ENCODE measurements around the gene TRIM62.

Gene TRIM62

GRCh38 chr1:33220676-33221384 is 39.0 kb upstream of the TRIM62 start:
- TF ChIP-seq, protein P1, sequence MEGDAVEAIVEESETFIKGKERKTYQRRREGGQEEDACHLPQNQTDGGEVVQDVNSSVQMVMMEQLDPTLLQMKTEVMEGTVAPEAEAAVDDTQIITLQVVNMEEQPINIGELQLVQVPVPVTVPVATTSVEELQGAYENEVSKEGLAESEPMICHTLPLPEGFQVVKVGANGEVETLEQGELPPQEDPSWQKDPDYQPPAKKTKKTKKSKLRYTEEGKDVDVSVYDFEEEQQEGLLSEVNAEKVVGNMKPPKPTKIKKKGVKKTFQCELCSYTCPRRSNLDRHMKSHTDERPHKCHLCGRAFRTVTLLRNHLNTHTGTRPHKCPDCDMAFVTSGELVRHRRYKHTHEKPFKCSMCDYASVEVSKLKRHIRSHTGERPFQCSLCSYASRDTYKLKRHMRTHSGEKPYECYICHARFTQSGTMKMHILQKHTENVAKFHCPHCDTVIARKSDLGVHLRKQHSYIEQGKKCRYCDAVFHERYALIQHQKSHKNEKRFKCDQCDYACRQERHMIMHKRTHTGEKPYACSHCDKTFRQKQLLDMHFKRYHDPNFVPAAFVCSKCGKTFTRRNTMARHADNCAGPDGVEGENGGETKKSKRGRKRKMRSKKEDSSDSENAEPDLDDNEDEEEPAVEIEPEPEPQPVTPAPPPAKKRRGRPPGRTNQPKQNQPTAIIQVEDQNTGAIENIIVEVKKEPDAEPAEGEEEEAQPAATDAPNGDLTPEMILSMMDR (IDR thresholded peaks at IDR 0.05; ENCODE audit: low read depth, low read length): no peak
- H3K4me3 ChIP-seq (ENCODE audit: low read depth, low read length): no peak overlapping the region

DNA sequence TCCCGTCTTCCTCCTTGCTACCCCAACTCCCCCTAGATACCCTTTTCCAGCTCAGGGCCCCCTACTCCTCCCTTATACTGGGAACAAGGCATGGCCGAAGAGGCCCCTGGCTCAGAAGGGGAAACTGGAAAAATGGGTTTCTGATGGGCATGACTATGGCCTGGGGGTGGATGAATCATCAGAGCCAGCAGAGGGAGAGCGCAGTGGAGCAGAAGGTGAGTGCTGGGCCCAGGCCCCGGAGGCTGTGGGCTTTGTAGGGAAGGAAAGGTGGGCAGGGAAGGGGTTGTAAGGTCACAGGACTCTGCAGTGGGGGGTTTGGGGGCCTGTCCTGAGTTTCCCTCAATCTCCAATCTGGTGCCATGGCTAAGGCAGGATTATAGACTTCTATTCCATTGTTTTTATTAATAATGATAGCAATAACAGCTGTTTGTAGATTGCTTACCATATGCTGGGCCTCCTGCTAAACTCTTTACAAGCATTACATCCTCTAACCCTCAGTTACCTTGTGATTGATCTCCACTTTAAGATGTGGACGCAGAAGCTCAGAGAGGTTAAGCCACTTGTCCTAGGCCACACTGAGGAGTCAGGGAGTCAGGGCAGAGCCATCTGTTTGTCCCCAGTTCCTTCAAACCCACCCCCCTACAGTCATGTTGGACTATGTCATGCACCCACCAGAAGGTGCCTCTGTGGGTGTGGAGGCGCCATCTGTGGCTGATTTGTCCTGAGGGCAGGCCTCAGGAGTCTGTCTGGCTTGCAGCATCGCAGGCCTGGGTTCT is 38.2 kb upstream of the TRIM62 start:
- no peak overlapping the region for H3K4me3 ChIP-seq (ENCODE audit: low read depth, low read length)
- TF ChIP-seq, protein P1 (IDR thresholded peaks at IDR 0.05; ENCODE audit: low read depth, low read length): no peak

GRCh38 chr1:33211972-33212371 is 30.1 kb upstream of the TRIM62 start:
- TF ChIP-seq, protein P1 (IDR thresholded peaks at IDR 0.05; ENCODE audit: low read depth, low read length): no peak
- no peak overlapping the region for H3K4me3 ChIP-seq (ENCODE audit: low read depth, low read length)

DNA sequence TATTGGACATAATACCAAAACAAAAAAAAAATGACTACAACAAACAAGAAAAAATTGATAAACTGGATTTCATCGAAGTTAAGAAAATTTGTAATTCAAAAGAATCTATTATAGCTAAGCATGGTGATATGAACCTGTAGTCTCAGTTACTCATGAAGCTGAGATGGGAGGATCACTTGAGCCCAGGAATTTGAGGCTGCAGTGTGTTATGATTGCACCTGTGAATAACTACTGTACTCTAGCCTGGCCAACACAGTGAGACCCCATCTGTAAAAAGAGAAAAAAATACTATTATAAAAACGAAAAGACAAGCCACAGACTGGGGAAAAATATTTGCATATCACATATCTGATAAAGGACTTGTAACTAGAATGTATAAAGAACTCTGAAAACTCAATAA is 24.5 kb upstream of the TRIM62 start:
- TF ChIP-seq, protein P1 (IDR thresholded peaks at IDR 0.05; ENCODE audit: low read depth, low read length): no peak

GRCh38 chr1:33195556-33195955 is 13.7 kb upstream of the TRIM62 start:
- H3K4me3 ChIP-seq (ENCODE audit: low read depth, low read length): no peak overlapping the region
- TF ChIP-seq, protein P1 (IDR thresholded peaks at IDR 0.05; ENCODE audit: low read depth, low read length): no peak

More for the DNA sequence above, 24.5 kb upstream of the TRIM62 start:
- no peak overlapping the region for H3K4me3 ChIP-seq (ENCODE audit: low read depth, low read length)

GRCh38 chr1:33191731-33192275 is 10.0 kb upstream of the TRIM62 start:
- TF ChIP-seq, protein P1 (IDR thresholded peaks at IDR 0.05; ENCODE audit: low read depth, low read length): no peak
- no peak overlapping the region for H3K4me3 ChIP-seq (ENCODE audit: low read depth, low read length)

- TF ChIP-seq, protein P1 (IDR thresholded peaks at IDR 0.05; ENCODE audit: low read depth, low read length): no peak
- H3K4me3 ChIP-seq (ENCODE audit: low read depth, low read length): no peak overlapping the region
These were observed 8.9 kb upstream of the TRIM62 start for GRCh38 chr1:33190701-33191100.

All from WI38 (cell line).